ENCODE data around the gene MIDN.

Gene MIDN

DNA sequence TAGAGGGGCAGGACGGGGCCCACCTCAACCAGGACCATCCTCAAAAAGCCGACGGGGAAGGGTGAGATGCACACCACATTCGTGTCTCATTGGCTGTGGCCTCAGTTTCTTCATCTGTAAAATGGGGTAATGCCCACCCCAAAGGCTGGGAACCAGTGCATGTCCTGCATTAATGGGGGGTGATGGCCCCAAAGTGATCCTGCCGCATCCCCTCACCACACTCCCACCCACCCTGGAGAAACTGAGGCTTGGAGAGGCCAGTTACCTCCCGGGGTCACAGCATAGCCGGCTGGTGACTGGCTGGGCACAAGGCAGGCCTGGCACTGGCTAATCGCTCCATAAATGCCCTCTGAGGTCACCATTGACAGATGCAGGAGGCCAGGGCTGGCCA is 640 bp upstream of the MIDN start:
- DNase-seq = no peak

DNA sequence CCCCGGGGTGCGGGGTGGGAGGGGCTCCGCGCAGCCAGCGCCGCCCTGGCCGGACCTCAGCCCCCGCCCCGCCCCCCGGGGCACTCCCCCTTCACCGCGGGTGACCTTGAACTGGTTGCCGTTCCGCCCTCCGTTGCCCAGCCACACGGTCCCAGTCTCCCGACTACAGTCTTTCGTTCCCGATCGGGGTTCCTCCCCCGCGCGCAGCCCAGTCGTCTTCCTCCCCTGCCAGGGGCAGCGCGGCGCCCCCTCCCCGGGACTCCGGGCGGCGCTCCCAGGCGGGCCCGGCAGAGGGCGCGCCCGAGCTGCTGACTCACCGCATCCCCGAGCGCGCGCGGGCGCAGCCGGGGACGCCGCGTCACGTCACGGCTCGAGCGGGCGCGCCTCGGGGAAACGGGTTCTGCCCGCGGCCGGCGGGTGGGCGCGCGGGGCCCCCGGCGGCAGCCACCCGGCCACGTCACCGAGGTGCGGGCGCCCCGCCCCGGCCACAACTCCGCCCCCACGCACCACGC is 459 bp downstream of the MIDN start:
- no peak for DNase-seq

DNA sequence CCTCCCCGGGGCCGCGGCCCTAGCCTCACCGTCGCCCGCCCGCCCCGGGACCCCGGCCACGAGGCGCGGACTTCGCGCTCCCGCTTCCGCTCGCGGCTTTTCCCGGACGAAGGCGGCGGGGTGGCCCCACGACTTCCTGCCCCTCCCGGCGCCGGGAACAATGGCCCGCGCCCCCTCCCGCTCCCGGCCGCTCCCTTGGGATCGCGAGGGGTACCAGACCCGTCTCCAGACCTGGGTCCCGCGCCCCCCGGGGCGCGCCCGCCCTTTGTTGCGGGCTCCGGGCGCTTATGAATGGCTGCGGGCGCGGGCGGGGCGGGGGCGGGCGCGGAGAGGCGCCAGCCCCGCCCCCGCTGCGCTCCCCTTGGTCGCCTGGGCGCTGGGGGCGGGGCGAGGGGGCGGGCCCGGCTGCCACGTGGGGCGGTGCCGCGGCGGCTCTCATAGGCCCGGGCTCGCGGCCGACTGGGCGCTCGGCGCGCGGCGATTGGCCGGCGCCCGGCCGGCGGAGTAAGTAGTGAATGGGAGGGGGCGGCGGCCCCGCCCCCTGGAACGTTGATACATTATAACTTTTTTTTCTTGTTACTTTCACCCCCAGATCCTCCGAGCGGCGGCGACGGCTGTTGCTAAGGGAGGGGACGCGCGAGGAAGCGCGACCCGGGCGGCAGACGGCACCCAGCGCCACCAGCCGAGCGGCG is 1.1 kb downstream of the MIDN start:
- DNase-seq = no peak

DNA sequence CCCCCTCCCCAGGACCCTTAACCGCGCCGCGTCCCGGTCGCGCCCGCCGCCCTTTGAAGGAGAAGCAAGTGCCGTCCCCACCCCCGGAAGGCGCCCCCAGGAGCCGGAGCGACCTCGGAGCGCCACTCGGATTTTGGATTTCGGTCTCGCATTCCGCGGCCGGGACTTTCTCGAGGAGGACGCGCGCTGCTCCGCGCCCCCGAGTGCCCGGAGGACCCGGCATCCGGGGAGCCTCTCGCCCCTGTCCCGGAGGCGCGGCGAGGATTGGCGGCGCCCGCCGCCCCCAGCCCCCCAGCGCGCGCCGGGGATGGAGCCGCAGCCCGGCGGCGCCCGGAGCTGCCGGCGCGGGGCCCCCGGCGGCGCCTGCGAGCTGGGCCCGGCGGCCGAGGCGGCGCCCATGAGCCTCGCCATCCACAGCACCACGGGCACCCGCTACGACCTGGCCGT is 1.6 kb downstream of the MIDN start:
- no peak for DNase-seq

DNA sequence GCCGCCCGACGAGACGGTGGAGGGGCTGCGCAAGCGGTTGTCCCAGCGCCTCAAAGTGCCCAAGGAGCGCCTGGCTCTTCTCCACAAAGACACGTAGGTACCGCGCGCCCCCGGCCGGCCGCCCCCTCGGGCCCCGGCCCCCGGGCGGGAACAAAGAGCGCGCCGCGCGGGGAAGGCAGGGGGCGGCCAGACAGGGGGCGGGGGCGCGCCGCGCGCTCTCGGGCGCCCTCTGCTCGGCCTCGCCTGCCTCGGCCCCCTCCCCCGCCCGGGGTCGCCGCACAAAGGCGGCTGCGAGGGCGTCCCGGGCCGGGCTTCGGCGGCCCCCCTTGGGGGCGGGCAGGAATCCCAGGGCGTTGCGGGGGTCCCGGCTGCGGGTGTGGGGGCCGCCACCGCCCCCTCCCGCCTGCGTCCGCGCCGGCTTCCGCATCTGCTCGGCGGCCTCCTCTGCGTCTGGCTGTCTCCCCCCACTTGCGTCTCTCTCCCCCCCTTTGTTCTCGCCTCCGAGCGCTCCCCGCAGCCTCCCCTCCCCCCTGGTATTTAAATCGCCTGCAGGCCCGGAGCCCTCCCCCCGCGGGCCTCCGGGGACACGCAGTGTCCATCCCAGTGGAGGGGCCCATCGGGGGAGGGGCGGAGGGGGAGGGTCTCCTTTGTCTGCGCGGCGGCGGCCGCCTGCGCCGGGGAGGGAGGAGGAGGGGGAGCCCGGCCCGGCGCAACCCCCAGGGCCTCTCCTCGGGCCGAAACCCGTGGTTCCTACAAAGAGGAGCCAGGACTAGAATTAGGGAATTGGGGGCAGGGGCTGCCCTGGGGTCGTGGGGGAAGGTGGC is 2.3 kb downstream of the MIDN start:
- no peak for DNase-seq

DNA sequence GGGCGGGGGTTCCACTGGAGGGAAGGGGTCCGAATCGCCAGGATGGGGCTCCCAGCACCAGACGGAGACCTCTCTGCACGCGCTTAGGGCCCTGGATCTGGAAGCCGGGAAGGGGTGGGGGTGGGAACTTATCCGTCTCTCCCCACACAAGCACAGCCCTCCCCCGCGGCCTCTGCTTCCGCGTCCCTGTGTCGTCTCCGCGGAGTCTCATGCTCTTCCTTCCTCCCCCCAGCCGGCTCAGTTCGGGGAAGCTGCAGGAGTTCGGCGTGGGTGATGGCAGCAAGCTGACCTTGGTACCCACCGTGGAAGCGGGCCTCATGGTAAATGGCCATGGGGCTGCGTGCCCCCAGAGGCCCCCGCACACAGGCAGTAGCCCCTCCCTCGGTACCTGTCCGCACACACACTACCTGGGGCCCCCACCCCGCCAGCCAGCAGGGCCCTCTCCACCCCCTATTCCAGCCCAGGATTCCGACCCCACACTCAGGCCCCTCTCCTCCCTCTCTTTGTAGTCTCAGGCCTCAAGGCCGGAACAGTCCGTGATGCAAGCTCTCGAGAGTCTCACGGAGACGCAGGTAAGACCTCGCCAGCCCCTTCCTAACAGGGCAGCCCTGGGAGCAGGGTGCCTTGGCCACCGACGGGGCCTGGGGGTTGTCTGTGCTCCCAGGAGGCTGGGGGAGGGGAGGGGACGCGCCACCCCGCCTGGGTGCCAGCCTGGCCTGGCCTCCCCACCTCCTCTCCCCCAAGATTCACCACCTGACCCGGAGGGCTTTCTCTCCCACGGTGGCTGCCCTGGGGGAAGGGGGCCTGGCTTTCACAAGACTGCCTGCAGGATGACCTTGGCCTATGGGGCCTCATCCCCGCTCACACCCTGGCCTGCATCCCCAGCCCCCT is 3.2 kb downstream of the MIDN start:
- no peak for DNase-seq

DNA sequence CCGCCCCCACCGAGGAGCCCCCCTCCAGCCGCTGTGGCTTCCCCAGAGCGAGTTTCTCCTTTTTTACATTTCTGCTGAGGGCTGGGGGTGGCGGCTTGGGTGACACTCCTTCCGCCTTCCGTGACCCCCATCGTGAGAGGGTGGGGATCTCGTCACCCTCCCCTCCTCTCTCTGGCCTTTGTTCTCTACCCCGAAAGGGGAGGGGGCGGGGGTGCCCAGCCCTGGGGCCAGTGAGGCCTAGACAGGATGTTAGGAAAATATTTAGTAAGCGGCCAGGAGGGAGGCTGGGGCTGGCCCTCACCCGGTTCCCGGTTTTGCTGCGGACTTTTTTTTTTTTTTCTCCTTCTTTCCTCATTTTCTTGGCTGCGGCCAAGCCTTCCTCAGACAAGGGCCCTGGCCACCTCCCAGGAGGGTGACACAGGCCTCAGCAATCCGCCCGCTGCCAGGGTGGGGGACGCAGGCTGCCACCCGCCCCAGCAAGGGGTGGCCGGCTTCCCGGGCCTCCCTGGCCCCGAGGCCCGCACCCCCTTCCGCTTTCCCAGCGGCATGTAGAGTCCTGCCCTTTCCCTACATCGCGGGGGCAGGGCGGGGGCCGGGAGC is 3.9 kb downstream of the MIDN start:
- DNase-seq = no peak

DNA sequence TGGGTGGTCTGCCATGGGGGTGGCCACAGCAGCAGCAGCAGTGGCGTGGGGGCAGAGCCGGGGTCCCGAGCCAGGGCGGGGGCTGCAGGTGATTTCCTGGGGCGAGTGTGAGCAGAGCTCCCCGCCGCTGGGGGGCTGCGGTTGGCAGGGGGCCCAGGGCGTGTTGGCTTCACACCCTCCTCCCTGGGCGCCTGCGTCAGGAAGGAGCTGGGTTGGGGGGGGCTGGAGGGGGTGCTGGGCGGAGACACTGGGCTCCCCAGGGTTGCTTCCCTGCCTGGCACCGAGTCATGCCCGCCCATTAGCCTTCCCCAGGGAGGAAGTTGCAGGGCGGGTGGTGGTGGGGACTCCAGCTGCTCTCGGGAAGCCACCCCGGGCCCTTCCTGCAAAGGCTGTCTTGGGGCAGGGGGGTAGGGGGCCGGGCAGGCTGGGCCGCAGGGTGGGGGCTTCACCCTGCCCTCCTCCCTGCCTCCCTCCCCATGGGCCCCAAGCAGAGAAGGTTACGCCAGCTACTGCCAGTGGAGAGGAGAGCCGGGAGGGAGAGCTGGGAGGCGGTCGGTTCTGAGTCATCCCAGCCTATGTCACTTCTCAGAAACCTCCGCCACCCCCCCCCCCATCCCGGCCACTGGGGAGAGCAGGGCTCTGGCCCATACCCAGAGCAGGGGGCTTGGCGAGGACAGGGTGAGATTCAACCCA is 4.6 kb downstream of the MIDN start:
- no peak for DNase-seq

DNA sequence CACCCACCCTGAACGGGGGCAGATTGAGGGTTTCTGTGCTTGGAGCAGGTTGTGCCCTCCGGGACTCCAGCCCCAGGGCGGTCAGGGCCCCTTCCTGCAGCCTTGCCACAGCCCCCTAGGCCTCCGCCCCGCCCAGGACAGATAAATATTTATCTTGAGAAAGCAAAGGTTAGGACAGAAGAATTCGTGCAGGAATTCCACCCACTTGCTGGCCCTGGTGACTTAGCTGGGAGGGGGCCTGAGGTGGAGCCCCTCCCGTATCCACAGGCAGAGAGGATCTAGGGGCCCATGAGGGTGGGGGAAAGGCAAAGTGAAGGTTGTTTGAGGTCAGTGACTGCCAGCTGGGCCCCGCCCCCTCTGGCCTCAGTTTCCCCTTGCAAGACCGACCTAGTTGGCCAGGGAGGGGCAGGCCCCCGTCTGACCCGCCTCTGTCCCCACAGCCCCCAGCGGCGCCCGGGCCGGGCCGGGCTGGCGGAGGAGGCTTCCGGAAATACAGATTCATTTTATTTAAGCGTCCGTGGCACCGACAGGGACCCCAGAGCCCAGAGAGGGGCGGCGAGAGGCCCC is 5.2 kb downstream of the MIDN start:
- no peak for DNase-seq

DNA sequence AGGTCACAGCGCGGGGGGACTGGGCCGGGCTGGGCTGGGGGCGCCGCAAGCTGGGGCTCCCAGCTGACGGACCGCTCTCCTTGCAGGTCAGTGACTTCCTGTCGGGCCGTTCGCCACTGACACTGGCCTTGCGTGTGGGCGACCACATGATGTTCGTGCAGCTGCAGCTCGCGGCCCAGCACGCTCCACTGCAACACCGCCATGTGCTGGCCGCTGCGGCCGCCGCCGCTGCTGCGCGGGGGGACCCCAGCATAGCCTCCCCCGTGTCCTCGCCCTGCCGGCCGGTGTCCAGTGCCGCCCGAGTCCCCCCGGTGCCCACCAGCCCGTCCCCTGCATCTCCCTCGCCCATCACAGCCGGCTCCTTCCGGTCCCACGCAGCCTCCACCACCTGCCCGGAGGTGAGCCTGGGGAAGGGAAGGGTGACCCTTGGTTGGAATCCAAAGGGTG is 5.7 kb downstream of the MIDN start:
- no peak for DNase-seq

DNA sequence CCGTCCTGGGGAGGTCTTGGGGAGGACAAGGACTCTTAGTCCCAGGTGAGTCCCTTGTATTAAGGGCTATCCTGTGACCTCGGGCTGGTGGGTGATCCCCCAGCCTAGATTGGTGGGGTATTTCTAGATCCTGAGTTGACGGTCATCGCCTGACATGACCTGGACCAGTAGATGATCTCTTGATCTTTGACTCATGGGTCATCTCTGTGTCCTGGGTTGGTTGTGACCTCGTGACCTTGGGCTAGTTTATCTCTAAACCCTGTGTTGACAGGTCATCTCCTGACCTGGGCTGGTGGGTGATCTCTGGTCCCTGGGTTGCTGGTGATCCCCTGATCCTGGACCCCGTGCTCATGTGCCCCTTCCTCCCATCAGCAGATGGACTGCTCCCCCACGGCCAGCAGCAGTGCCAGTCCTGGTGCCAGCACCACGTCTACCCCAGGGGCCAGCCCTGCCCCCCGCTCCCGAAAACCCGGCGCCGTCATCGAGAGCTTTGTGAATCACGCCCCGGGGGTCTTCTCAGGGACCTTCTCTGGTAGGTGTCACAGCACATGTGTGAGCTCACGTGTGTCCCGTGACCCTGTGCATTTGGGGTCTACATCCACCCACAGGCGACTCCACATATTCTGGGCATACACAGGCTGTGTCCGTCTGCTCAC is 6.3 kb downstream of the MIDN start:
- no peak for DNase-seq

DNA sequence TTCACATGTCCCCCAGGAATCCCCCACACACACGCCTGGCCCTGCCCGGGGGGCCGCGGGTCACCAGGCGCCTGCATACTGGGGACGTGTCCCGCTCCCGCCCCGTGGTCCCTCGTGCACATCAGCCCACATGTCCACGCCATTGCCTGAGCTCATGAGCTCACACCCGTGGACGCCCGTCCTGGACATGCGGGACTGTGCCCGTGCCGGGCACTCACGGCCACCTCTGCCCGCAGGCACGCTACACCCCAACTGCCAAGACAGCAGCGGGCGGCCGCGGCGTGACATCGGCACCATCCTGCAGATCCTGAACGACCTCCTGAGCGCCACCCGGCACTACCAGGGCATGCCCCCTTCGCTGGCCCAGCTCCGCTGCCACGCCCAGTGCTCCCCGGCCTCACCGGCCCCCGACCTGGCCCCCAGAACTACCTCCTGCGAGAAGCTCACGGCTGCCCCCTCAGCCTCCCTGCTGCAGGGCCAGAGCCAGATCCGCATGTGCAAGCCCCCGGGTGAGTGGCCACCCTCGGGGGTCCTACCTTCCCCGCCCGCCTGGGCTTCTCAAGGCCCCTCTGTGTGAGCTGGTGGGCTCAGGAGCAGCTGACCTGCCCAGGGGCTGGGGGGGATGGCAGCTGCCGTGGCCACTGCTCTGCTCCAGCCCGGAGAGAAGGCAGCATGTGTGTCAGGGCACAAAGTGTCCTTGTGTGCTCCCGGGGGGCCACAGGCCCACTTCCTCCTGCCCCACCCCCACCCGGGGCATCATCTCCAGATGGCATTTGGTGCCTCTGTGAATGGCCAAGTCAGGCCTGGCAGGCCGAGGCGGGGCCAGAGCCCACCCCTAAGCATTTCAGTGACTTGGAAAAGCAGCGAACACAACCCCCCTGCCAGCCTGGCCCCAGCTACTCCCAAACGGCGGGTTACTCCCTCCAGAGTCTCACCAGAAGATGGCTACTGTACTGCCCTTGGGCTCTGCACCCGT is 7.1 kb downstream of the MIDN start:
- no peak for DNase-seq

DNA sequence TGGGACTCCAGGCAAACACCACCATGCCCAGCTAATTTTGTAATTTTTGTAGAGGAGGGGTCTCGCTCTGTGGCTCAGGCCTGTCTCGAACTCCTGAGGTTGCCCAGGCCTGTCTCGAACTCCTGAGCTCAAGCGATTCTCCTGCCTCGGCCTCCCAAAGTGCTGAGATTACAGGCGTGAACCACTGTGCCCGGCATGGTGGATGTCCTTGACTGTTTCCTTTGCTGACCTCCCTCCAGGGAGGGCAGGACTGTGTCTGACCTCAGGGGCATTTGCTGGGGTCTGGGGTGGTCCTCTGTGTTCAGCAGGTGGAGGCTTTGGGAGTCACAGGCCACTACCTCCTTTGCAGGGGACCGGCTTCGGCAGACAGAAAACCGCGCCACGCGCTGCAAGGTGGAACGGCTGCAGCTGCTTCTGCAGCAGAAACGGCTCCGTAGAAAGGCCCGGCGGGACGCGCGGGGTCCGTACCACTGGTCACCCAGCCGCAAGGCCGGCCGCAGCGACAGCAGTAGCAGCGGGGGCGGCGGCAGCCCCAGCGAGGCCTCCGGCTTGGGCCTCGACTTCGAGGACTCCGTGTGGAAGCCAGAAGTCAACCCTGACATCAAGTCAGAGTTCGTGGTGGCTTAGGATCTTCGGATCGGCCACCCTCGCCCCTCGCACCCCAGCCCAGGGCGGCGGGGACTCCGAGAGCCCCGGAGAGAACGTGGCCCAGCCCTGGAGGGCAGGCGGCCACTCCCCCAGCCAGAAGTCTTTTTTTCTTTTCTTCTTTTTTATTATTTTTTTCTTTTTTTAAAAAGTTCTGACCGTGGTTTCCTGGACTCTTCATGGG is 8.5 kb downstream of the MIDN start:
- no peak for DNase-seq

DNA sequence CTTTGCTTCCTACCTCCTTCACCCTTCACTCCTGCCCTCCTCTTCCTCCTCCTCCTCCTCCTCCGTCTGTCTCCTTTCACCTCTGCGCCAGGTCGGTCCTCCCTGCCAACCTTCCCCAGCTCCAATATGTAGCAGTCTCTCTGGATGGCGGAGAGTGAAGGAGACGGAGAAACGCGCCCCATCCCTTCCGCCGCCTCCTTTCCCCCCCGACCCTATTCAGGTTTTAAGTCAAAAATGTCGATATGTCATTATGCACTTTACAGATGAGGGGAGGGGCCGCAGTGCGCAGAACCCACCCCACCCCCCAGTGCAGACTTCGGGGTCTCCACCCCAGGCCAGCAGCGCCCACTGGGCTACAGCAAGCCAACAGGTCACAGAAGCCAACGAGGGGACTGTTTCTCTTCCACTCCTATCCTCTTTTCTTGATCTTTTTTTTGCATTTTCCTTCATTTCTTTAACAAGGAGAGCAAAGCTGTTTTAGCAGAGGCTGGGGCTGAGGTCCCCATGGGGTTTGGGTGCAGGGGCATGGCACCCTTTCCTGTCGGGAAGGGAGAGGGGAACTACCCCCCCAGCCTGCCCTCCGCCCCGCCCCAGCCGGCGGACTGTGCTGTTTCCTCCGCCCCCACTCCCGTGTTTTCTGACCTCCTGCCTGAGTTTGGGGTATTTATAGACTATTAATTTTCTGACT is 9.2 kb downstream of the MIDN start:
- no peak for DNase-seq

DNA sequence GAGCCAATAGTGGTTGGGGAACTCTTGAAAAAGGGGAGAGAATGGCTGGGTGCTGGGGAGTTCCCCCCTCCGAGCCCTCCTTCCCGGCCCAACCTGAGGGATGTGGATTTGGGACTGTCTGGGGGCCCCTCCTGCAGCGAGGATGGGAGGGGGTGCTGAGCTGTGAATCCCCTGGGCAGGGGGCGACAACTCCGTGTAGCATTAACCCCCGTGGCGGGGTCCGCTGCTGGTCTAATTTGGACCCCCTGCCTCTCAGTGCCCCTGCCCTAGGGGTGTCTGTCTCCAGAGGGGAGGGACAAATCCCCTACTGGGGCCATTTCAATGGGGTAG is 9.7 kb downstream of the MIDN start:
- no peak for DNase-seq

DNA sequence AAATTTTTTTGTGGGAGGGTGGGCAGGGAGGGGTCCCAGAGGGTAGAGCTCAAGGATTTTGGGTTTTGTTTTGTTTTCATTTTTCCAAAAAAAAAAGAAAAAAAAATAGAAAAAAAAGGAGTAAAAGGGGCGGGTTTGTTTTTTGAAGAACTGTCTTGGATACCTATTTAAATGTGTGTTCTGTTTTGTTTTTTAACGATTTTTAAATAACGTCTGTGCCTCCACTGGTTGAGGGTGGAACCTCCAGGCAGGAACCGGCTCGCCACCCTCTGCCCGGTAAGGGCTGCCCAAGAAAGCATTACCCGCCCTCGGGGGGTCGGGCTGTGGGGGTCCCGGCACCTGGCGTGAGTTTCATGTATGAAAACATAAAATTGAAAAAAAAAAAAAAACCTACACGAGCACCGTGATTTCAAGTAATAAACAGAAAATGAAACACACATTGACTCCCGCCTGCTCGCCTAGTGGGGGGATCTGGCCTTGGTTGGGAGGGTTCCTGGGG is 10.4 kb downstream of the MIDN start:
- no peak for DNase-seq

DNA sequence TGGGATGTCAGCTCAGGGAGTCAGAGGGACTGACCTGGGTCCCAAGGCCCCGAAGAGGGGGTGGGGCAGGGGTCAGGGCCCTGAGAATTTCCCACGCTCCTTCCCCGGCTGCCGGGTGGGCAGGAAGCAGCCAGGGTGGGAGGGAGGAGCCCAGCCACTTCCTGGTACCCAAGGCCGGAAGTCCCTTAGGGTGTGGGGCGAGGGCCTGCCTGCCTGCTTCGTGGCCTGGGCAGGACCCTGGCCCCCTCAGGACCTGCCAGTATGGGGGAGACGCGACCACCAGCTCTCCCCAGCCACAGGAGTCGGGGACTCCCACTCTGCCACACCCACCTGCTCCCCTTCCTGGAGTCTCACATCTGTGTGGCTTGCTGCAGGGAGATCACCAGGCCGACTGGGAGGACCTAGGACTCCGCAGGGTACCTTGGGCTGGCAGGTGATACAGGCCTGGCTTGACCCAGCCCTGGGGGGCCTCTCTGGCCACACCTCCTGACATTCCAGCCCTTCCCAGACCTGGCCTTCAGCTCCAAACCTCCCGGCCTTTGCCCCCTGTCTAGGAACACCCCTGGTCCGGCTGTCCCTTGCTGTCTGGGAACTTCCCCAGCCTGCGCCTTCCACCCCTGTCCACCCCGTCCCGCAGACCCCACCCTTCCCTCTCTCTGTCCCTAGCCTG is 11.0 kb downstream of the MIDN start:
- DNase-seq = no peak
